Stimulated activated CD4-positive, alpha-beta T cell treated with anti-CD3 and anti-CD28 coated beads, Interleukin-15, amount 100 ng/mL, for 48 hours (primary cell): ENCODE data around the gene SPARC.
"Not testable (repeated sequence)": the region's sequence is repeated elsewhere in the genome, so short reads cannot be mapped to it uniquely, and the experiment has no call there.

Experiments
- DNase-seq, 2 donors: peaks; one replicate each; pipeline ENCODE4 v3.0.0-alpha.2; 2020; ENCODE audit warnings: low read depth in 2 of 2

SPARC gene

GRCh38 chr5:151700820-151701219 is 14.1 kb upstream of the SPARC start:
- DNase-seq, result no peak

DNA sequence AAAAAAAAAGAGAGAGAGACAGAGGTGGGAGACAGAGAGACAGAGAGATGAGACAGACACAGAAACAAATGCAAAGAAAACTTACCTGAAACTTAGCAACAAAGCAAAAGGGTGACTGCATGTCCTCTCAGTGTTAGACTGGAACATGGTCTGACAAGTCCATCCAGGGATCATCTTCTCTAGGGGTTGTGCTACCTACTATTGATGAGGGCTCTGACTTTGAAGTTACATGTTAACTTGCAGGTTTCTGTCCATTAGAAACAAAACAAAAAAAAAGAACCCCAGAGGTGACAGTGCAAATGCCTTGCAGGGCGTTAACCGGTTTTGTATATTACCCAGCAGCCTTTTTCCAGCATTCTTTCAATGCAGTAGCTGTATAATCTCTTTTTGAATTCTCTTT is 13.6 kb upstream of the SPARC start:
- DNase-seq, result no peak

DNA sequence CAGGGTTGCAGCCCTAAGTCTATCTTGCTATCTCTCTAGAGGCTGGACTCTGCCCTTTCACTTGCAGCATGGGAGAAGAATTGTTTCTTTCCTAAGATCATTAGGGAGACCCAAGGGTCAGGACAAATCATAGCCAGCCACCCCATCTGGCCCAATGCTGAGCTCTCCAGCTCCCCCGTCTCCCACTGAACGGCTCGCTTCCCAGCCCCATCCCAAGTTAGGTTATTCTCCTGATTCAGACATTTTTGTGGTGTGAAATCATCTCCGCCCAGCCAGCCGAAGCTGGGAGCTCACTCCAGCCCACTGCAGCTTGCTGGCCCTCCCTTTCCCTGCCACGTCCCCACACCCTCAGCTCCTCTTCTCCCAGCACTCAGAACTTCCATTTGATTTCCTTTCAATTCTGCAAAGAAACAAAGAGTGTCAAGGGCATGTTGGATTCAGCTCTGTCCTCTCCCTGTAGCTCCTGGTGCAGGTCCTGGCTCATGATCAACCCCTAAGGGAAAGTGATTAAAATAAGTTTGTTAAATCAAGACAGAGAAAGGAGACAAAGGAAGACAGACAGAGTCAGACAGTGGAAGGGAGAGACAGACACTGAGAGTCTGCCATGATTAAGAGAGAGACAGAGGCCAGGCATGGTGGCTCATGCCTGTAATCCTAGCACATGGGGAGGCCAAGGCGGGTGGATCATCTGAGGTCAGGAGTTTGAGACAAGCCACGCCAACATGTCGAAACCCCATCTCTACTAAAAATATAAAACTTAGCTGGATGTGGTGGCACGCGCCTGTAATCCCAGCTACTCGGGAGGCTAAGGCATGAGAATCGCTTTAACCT is 12.6 kb upstream of the SPARC start:
- no peak for DNase-seq

DNA sequence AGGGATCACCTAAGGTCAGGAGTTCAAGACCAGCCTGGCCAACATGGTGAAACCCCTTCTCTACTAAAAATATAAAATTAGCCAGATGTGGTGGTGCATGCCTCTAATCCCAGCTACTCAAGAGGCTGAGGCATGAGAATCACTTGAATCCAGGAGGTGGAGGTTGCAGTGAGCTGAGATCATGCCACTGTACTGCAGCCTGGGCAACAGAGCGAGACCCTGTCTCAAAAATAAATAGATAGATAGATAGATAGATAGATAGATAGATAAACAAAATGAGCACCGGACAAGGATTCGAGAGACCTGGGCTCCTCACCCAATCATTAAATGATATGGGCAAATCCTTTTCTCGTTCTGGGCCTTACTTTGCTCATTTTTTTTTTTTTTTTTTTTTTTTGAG is 11.4 kb upstream of the SPARC start:
- not testable (repeated sequence) for DNase-seq

DNA sequence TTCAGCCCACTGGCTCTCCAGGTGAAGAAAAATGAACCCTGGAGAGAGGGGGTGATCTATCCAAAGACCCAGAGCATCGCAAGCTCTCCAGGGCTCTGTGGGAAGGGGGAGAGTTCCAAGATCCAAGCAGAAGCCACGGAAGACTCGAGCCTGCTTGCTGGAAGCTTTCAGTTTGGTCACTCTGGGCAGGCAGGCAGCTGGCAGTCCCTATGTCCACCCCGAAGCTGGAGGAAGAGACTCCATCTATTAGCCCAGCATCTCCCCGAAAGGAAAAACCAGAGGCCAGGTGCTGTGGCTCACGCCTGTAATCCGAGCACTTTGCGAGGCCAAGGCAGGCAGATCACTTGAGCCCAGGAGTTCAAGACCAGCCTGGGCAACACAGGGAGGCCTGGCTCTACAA is 10.7 kb upstream of the SPARC start:
- DNase-seq, result no peak

- no peak for DNase-seq
These were observed 9.9 kb upstream of the SPARC start for GRCh38 chr5:151696470-151697061.

DNA sequence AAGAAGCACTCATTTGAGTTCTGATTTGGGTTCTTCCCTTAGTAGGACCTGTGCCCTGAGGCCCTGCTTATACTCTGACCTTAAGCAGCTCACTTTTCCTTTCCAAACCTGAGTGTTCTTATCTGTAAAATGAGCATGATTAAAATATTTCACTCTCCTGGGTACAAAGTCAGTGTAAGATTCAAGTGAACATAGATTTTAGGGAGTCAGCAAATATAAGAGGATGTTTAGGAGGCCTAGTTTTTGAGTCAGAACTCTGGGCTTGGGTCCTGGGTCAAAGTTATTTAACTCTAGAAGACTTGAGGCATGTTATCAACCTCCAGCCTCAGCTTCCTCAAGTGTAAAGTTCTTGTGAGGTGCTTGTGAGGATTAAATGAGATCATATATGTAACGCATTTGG is 8.7 kb upstream of the SPARC start:
- DNase-seq, result no peak

DNA sequence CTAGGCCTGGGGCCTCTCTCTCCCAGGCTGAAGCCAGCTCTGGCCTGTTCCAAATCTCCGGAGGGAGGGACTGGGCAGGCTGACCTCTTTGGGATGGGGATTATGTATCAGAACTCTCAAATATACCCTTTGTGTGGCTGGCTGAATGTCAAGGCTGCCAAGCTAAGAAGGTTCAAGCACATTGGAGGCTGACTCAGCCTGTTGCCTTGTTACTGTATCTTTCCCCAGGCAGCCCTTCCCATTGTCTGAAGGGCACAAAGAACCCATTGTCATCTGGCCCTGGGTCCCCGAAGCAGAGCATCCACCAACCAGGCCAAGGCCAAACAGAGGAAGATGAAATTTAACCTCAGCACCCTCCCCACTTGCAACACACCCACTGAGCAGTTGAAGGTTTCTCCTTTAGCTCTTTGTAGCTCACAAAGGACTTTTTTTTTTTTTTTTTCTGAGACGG is 7.3 kb upstream of the SPARC start:
- DNase-seq, result no peak

- DNase-seq, result no peak
These were observed 5.6 kb upstream of the SPARC start for GRCh38 chr5:151692312-151692711.

- no peak for DNase-seq
These were observed 5.0 kb upstream of the SPARC start for GRCh38 chr5:151691706-151692105.

- not testable (repeated sequence) for DNase-seq
These were observed 2.9 kb upstream of the SPARC start for GRCh38 chr5:151689591-151689990.

- no peak for DNase-seq
These were observed 1.7 kb upstream of the SPARC start for GRCh38 chr5:151688436-151688835.

DNA sequence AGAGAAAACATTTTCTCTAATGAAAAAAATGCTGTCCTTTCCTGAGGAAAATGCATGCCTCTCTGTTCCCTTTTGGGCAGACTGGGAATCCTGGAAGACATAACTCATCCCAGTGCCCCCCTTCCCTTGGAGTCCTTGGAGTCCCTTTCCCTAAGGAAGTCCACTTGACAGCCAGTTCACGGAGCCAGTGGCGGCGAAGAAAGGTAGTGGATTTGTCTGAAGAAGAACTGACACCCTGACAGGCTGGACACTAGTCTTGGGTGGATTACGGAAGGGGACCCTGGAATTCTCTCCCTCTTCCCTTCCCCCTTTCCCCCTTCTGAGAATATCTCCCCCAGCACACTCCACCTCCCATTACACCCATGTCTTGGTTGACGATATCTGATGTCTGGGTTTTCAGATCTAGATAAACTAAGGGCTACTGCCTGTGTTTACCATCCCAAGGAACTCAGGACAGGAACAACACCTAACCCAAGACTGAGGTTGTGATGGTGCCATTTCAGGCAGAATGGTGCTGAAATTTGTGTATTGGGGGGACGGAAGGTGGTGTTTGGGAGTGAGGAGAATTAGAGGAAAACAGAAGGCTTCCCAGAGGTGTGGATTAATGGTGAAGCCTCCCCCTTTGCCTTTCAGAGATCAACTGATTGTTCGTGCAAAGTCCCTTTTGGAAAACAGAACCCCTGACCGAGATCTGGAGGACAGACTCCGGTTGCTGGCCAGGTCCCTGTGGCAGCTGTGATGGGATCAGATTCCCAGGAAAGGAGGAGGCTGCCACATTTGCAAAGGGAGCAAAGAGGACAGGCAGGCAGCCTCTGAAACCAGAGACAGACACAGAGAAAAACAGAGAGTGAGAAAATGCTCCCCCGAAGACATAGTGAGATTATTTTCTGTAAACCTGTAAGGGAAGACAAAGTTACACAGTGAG is 704 bp downstream of the SPARC start:
- DNase-seq, result no peak

DNA sequence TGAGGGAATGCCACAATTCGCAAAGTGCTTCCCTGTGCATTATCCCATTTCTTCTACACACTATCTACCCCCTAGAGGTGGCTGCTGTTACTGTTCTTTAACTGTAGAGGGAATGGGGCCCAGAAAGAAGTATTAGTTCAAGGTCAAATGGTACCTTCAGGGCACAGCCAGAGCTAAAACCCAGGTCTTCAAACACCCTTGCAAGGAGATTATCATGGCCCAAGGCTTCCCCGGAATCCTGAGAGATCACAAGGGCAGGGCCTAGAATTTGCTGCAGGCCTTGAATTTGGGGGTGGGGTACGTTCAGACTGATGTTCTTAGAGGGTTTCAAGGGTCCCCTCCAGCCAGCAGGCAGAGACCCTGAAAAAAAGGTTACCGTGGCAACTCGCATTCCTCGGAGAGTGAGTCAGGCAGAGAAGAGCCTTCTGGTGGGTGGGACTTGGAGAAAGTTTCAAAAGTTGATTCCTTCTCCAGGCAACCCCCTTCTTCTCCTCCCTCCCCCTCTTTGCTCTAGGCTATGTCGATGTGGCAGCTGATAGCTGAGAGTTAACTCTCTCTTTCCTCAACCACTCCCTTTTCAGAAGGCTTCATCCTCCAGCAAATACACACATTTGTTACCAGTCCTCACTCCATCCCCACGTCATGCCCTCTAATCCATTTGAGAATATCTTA is 1.9 kb downstream of the SPARC start:
- DNase-seq, result no peak

DNA sequence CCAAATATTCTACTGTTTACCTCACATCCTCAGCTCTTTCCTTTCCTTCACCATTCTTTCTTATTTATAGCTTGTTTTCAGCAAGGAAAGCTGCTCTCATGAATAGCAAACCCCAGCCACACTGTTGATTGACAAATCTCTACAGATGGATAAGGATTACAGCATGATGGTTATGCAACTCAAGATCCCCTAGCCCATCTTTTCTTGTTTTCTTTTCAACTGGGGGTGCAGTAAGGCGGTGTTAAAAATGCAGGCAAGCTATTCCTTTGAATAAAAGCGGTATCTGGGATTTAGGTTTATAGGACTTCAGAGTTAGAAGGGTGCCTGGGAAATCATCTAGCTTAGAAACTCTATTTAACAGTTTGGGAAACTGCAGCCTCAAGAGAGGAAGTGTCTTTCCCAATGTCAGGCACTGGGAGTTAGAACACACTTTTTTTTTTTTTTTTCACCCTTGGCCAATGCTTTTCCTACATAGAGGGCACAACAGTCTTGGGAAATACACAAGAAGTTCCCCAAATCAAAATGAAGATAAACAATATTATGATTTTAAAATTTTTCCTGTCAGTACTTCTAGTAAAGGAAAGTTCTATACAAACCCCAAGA is 2.6 kb downstream of the SPARC start:
- DNase-seq, result no peak

- no peak for DNase-seq
These were observed 3.3 kb downstream of the SPARC start for GRCh38 chr5:151683444-151683843.

GRCh38 chr5:151682751-151683331 is 3.9 kb downstream of the SPARC start:
- no peak for DNase-seq

- DNase-seq, result no peak
These were observed 4.5 kb downstream of the SPARC start for GRCh38 chr5:151682240-151682639.

DNA sequence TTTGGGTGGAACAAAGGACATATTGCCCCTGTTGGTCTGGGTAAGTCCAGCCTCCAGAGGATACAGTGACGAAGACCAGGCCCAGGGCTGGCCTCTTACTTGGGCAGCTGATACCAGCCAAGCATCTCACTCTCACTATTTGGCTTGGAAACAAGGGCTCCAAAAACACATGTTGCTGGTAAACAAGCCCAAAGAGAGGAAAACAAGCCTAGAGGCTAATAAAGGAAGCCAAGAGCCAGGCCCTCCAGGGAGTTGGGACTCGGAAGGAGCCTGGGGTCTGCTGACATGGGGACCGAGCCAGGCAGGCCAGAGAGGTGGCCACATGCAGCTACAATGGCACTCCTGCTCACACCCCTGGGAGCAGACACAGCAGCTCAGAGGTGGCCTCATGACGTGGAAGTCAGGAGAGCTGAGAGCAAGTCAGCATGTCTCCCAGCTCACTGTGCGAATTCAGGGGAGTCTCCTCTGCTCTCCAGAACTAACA is 5.7 kb downstream of the SPARC start:
- no peak for DNase-seq

DNA sequence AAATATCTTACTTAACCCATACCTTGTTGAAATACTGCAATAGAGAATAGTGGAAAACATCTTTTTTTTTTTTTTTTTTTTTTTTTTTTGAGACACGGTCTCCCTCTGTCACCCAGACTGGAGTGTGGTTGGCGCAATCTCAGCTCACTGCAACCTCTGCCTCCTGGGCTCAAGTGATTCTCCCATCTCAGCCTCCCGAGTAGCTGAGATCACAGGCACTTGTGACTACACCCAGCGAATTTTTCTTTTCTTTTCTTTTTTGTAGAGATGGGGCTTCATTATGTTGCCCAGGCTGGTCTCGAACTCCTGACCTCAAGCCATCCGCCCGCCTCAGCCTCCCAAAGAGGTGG is 6.6 kb downstream of the SPARC start:
- not testable (repeated sequence) for DNase-seq
